H4 (cell line): ENCODE results near the gene GALE. TPM values are rescaled to one million over a fixed set of nuclear protein-coding genes. Genes with fewer than 3 reads are reported as not detected.

ENCODE experiments used
- DNase-seq: peaks from one replicate; pipeline ENCODE4 v3.0.0-alpha.2; 2015; ENCODE audit warnings: low spot score
- total RNA-seq: library from RNA; depleted of rRNA; stranded (reverse); fragments of >200 nt; shearing (Covaris generic); gene quantifications from 2 replicates; pipeline ENCODE4 v1.2.3, GENCODE V29; 2014; rRNA removed

Gene GALE
- total RNA-seq, 1 experiment from 2014 or later, result 128 TPM

DNA sequence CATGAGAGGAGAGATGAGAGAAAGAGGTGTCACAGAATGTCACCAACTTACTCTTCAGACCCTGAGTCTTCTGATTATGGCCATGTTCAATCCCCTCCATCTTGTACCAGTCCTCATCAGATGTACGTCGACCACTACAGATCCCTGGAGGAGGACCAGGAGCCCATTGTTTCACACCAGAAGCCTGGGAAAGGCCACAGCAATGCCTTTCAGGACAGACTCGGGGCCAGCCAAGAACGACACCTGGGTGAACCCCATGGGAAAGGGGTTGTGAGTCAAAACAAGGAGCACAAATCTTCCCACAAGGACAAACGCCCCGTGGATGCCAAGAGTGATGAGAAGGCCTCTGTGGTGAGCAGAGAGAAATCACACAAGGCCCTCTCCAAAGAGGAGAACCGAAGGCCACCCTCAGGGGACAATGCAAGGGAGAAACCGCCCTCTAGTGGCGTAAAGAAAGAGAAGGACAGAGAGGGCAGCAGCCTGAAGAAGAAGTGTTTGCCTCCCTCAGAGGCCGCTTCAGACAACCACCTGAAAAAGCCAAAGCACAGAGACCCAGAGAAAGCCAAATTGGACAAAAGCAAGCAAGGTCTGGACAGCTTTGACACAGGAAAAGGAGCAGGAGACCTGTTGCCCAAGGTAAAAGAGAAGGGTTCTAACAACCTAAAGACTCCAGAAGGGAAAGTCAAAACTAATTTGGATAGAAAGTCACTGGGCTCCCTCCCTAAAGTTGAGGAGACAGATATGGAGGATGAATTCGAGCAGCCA, 49.3 kb downstream of the GALE start:
- DNase-seq, result peak; percentile 39

DNA sequence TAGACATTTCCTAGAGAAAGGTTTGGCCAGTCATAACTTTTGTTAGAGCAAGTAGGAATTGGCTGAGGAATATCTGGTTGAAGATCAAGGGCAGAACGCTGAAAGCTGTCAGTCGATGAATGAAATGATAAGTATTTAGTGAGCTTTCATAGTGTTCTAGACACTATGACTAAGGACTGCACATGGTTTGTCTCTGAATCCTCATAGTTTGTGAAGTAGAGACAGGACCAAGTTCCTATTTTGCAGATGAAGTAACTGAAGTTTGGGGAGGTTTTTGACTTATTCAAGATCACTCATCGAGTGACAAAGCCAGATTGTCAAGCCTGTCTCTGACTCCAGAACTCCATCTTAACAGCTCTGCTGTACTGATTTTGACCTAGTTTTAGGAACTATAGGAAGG, 52.5 kb downstream of the GALE start:
- no peak for DNase-seq

Other genes starting within 250 kb of the GALE start
- gene ID3, start 241.3 kb downstream of the GALE start, total RNA-seq, result 543 and 586 TPM in 2 replicates
- gene RPL11, start 108.9 kb downstream of the GALE start, total RNA-seq, result 1,241 and 1,313 TPM in 2 replicates
- 38.3 and 48.1 TPM in 2 replicates for gene ELOA, start 57.3 kb downstream of the GALE start, total RNA-seq
- 46.5 and 51.4 TPM in 2 replicates for gene PITHD1, start 22.3 kb downstream of the GALE start, total RNA-seq
- 35.4 and 36.2 TPM in 2 replicates for gene LYPLA2, start 9.6 kb downstream of the GALE start, total RNA-seq
- 34.0 and 34.5 TPM in 2 replicates for gene HMGCL, start 24.7 kb upstream of the GALE start, total RNA-seq
- gene FUCA1, start 67.5 kb upstream of the GALE start, total RNA-seq, result 75.9 and 90.5 TPM in 2 replicates
- not detected in 2 replicates for gene CNR2, start 112.6 kb upstream of the GALE start, total RNA-seq
- gene PNRC2, start 159.1 kb upstream of the GALE start, total RNA-seq, result 73.3 and 85.8 TPM in 2 replicates
- 80.0 and 83.4 TPM in 2 replicates for gene SRSF10, start 179.6 kb upstream of the GALE start, total RNA-seq